ENCODE measurements around the gene TMEM232. TPM values are rescaled to one million over a fixed set of nuclear protein-coding genes. Genes with fewer than 3 reads are reported as not detected.

Gene TMEM232
- total RNA-seq, 4 donors from 2014 or later: 3.8 to 13.1 (median 4.1) TPM; not detected in 1

GRCh38 chr5:110545716-110546115 lies 180.8 kb downstream of the TMEM232 start:
- 66 to 82% methylated on average over 1 of the region's 1 CpG for WGBS, 2 donors (ENCODE audit: low coverage in 1 of 2)
- intact Hi-C loops (cut with DNase I; ENCODE audit: low total_unique reads): no loop called here
- TF ChIP-seq POLR2A (IDR thresholded peaks at IDR 0.05): no peak
- TF ChIP-seq CTCF (IDR thresholded peaks at IDR 0.05): no peak
- no peak for TF ChIP-seq POLR2AphosphoS5 (IDR thresholded peaks at IDR 0.05)
- no peak for TF ChIP-seq EP300 (IDR thresholded peaks at IDR 0.05; ENCODE audit: low read depth)

GRCh38 chr5:110544603-110545002 lies 181.9 kb downstream of the TMEM232 start:
- H3K4me3 ChIP-seq: no peak overlapping the region
- intact Hi-C loops (cut with DNase I; ENCODE audit: low total_unique reads) (no loop called here), in situ Hi-C loops (cut with MboI; ENCODE audit: low pct_ligation_motif_present in 1 of 4, low pct_unique_long_range_greater_than_20kb in 1 of 4, low sequenced_read_pairs in 3 of 4) (no loop called here)
- H3K27ac ChIP-seq: no peak overlapping the region
- WGBS, 2 donors (ENCODE audit: low coverage in 1 of 2): 78 to 83% methylated on average over 1 of the region's 1 CpG
- H3K36me3 ChIP-seq: no peaks in the 10 kb centered on the region
- H3K9me3 ChIP-seq: no peaks in the 10 kb centered on the region
- no peaks in the 10 kb centered on the region for H3K27me3 ChIP-seq
- no peak for DNase-seq
- TF ChIP-seq EP300 (IDR thresholded peaks at IDR 0.05; ENCODE audit: low read depth) (no peak), CTCF (IDR thresholded peaks at IDR 0.05) (no peak), POLR2A (IDR thresholded peaks at IDR 0.05) (no peak), POLR2AphosphoS5 (IDR thresholded peaks at IDR 0.05) (no peak)
- no peaks in the 10 kb centered on the region for H3K4me1 ChIP-seq

More at GRCh38 chr5:110545716-110546115, 180.8 kb downstream of the TMEM232 start:
- Histone ChIP-seq H3K36me3 (no peaks in the 10 kb centered on the region), H3K27ac (no peak overlapping the region), H3K4me1 (no peaks in the 10 kb centered on the region), H3K9me3 (no peaks in the 10 kb centered on the region), H3K4me3 (no peak overlapping the region), H3K27me3 (no peaks in the 10 kb centered on the region)
- in situ Hi-C loops (cut with MboI; ENCODE audit: low pct_ligation_motif_present in 1 of 4, low pct_unique_long_range_greater_than_20kb in 1 of 4, low sequenced_read_pairs in 3 of 4): no loop called here
- DNase-seq: no peak

- in situ Hi-C loops (cut with MboI; ENCODE audit: low pct_ligation_motif_present in 1 of 4, low pct_unique_long_range_greater_than_20kb in 1 of 4, low sequenced_read_pairs in 3 of 4): no loop called here
These were observed 183.5 kb downstream of the TMEM232 start for GRCh38 chr5:110542949-110543348.

More at GRCh38 chr5:110542949-110543348, 183.5 kb downstream of the TMEM232 start:
- H3K36me3 ChIP-seq: no peaks in the 10 kb centered on the region
- DNase-seq: no peak
- H3K4me3 ChIP-seq: no peak overlapping the region
- 83 to 88% methylated on average over 3 of the region's 3 CpGs for WGBS, 2 donors (ENCODE audit: low coverage in 1 of 2)
- H3K27me3 ChIP-seq: no peaks in the 10 kb centered on the region
- H3K9me3 ChIP-seq: no peaks in the 10 kb centered on the region
- intact Hi-C loops (cut with DNase I; ENCODE audit: low total_unique reads): no loop called here
- no peak overlapping the region for H3K27ac ChIP-seq
- TF ChIP-seq POLR2AphosphoS5 (IDR thresholded peaks at IDR 0.05) (no peak), POLR2A (IDR thresholded peaks at IDR 0.05) (no peak), CTCF (IDR thresholded peaks at IDR 0.05) (no peak), EP300 (IDR thresholded peaks at IDR 0.05; ENCODE audit: low read depth) (no peak)
- no peaks in the 10 kb centered on the region for H3K4me1 ChIP-seq

All from transverse colon (tissue), 4 donors.